Adrenal gland (tissue), 12 donors: ENCODE measurements around the gene MBP. TPM values are rescaled to one million over a fixed set of nuclear protein-coding genes. Genes with fewer than 3 reads are reported as not detected.

Source experiments
- DNase-seq, 7 donors: peaks; one replicate each; pipeline ENCODE4 v3.0.0-alpha.2; 2019 to 2020
- H3K27ac ChIP-seq, 5 donors: fragments of 200-600 bp; sonication (generic) in 4 of 5; 1 replicate in 3 of 5; 2 replicates in 2 of 5; pipeline versions ENCODE4 v1.5.1 to v1.8.0; 2016 to 2020; ENCODE audit warnings: mild to moderate bottlenecking in 1 of 5
- H3K27me3 ChIP-seq: fragments of 200-600 bp; 2 replicates; pipeline ENCODE4 v1.8.0; 2021
- H3K36me3 ChIP-seq, 2 donors: fragments of 200-600 bp; replicated peaks in 1 of 2; 1 replicate in 1 of 2; 2 replicates in 1 of 2; pipeline versions ENCODE4 v1.5.1 to v1.8.0; 2018 to 2022
- H3K4me1 ChIP-seq, 2 donors: fragments of 200-600 bp; replicated peaks in 1 of 2; 1 replicate in 1 of 2; 2 replicates in 1 of 2; pipeline versions ENCODE4 v1.5.1 to v1.8.0; 2018 to 2021
- H3K4me3 ChIP-seq, 4 donors: fragments of 200-600 bp; sonication (generic) in 3 of 4; one replicate each; pipeline ENCODE4 v1.5.1; 2016 to 2018
- H3K9me3 ChIP-seq, 3 donors: fragments of 200-600 bp; sonication (generic) in 1 of 3; replicated peaks in 1 of 3; 1 replicate in 2 of 3; 2 replicates in 1 of 3; pipeline versions ENCODE4 v1.5.1 to v1.8.0; 2016 to 2021
- POLR2A ChIP-seq, 2 donors: fragments of 450-650 bp; IDR thresholded peaks; one replicate each; pipeline ENCODE4 v1.6.1; 2017; ENCODE audit warnings: antibody characterized with exemption in 2 of 2, mild to moderate bottlenecking in 2 of 2, moderate library complexity in 1 of 2
- WGBS, 4 donors: extraction: QIAGEN DNeasy Blood & Tissue Kit in 2 of 4; methylation state at CpG; one replicate each; pipeline versions ENCODE4 v1.1.5 to v1.1.7; 2013 to 2017; 5-methylcytosine and 5-hydroxymethylcytosine counted together
- intact Hi-C, 2 donors: fragments of 100-400 bp; cut with DNase I; formaldehyde crosslinking; loops; one replicate each; pipeline versions ENCODE4 v1.14.1 to v1.15.0; 2022 to 2023
- polyA plus RNA-seq, 3 donors: library from polyadenylated mRNA; stranded (reverse); fragments of 200-250 nt in 2 of 3; fragments of 350-450 nt in 1 of 3; fragmentation: Illumina TruSeq in 1 of 3; extraction: RNeasy Lipid Tissue Mini Kit (QIAGEN cat#74804) in 1 of 3; gene quantifications; one replicate each; pipeline ENCODE4 v1.2.3, GENCODE V29; 2013 to 2014
- total RNA-seq, 9 donors: library from RNA; depleted of rRNA in 4 of 9; stranded (reverse); fragments of >200 nt in 4 of 9; fragments of 120-200 nt in 1 of 9; fragmentation: NEBNext Ultra II Directional in 1 of 9; extraction: Animal tissue kit (Norgen Biotek cat#: 25700) in 1 of 9; gene quantifications; one replicate each; pipeline versions ENCODE4 v1.1.0 to v1.2.4, GENCODE V29; 2013 to 2023
- TF ChIP-seq, protein P1 (sequence below), 6 experiments: fragments of 450-650 bp in 4 of 6; fragments of 200-600 bp in 2 of 6; sonication (generic) in 1 of 6; IDR thresholded peaks; 1 replicate in 5 of 6; 2 replicates in 1 of 6; pipeline versions ENCODE4 v1.5.1 to v1.8.0; 2016 to 2021; ENCODE audit warnings: antibody characterized with exemption in 6 of 6, mild to moderate bottlenecking in 2 of 6, moderate library complexity in 1 of 6
- donor health status: healthy with polysubstance abuse.
- donor health status: Bipolar disorder and iron deficiency.
- donor health status: DM: yes; HTN: yes; CAD: no.
- donor health status: DM: no; HTN: no; CAD: no.
- donor health status: DM: no; HTN: no; CAD: no.
- donor health status: DM: yes; HTN: yes; CAD: no.

MBP gene
- total and polyA plus RNA-seq, 12 donors, result 1.8 to 23.7 (median 13.7) TPM

DNA sequence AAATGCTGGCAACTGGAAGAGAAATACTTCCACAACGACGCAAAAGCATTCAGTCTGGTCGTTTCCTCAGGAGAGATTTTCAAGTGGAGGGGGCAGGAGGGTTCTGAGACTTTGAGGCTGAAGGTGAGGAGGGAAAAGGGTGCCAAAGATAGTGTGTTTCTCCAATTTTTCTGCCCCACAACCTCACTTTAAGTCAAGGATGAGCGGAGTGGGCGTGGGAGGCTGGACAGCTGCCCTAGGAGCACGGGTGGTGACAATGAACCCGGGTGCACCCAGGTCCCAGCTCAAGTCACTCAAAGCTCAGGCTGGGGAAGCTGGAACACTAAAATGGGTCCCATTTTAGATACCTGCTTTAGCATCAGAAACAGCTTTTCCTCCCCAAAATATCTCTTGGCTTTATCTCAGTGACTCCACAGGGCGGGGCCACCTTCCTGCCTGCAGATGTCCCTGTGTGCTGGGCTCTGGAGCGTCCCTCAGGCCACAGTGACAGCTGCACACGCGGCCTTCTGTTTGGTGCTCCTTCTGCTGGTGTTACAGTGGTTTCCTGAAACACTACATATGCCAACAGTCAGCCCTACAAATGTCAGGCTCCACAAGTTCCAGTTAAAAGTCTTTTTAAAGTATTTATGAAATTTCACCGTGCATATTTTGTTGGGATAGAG is 1.4 kb upstream of the MBP start:
- no peaks in the 10 kb centered on the region for H3K27me3 ChIP-seq
- H3K4me3 ChIP-seq, result no peak overlapping the region
- no peaks in the 10 kb centered on the region for H3K36me3 ChIP-seq
- intact Hi-C loops, result no loop called here
- WGBS, 4 donors, result 37 to 49% (median 43%) methylated on average over 12 of the region's 12 CpGs
- no peak for TF ChIP-seq POLR2A (IDR thresholded peaks at IDR 0.05)
- TF ChIP-seq, protein P1, sequence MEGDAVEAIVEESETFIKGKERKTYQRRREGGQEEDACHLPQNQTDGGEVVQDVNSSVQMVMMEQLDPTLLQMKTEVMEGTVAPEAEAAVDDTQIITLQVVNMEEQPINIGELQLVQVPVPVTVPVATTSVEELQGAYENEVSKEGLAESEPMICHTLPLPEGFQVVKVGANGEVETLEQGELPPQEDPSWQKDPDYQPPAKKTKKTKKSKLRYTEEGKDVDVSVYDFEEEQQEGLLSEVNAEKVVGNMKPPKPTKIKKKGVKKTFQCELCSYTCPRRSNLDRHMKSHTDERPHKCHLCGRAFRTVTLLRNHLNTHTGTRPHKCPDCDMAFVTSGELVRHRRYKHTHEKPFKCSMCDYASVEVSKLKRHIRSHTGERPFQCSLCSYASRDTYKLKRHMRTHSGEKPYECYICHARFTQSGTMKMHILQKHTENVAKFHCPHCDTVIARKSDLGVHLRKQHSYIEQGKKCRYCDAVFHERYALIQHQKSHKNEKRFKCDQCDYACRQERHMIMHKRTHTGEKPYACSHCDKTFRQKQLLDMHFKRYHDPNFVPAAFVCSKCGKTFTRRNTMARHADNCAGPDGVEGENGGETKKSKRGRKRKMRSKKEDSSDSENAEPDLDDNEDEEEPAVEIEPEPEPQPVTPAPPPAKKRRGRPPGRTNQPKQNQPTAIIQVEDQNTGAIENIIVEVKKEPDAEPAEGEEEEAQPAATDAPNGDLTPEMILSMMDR (IDR thresholded peaks at IDR 0.05), result peak in 2 of 6 experiments; percentile 10 to 37
- H3K4me1 ChIP-seq, result peaks cover 0 to 24% of the 10 kb centered on the region in 2 donors
- H3K9me3 ChIP-seq, result no peaks in the 10 kb centered on the region
- peak overlapping the region in 2 of 5 donors; percentile 88 to 91 for H3K27ac ChIP-seq
- peak in 5 of 7 donors; percentile 36 to 84 (median 59) for DNase-seq

DNA sequence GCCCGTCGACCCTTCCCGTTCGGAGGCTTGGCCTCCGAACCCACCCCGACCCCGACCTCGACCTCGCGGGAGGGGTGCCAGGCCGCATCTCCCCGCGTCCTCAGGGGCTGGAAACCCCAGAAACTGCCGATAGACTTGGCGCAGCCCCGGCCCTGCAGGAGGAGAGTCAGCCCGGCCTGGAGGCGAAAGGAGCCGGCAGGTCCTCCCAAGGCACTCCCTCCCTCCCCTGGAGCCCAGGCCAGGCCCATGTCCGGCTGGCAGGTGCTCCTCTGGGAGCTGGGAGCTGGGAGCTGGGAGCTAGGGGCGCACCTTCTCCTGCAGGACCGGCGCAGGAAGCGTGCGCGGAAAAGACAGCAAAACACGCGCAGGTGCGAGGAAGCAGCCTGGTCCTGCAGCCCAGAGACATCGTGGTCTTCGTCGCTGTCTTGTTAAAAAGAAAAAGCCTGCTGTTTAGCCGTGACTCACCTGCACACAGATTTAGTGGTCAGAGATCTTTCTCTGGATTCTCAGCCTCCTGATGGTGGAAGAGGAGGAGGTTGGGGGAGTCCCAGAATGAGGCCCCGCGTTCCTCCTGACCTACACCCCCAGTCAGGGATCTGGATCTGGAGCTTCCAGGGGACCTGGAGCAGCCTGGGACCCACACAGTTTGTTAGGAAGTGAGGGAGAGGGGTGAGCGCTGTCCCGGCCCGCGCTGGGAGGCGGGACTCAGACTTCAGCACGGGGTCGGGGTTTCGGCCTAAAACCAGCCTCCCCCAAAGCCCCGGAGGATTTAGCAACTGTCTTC is 660 bp upstream of the MBP start:
- DNase-seq, result peak in 1 of 7 donors; percentile 51
- 27 to 47% (median 37%) methylated on average over 26 to 44 of the region's 44 CpGs for WGBS, 4 donors
- H3K9me3 ChIP-seq, result no peaks in the 10 kb centered on the region
- H3K27ac ChIP-seq, result peak overlapping the region in 3 of 5 donors; percentile 74 to 91 (median 88)
- H3K4me3 ChIP-seq, result peak overlapping the region in 2 of 4 donors; percentile 8 to 79
- intact Hi-C loops, result no loop called here
- H3K27me3 ChIP-seq, result no peaks in the 10 kb centered on the region
- peaks cover 0 to 28% of the 10 kb centered on the region in 2 donors for H3K4me1 ChIP-seq
- H3K36me3 ChIP-seq, result no peaks in the 10 kb centered on the region
- no peak for TF ChIP-seq POLR2A (IDR thresholded peaks at IDR 0.05)
- TF ChIP-seq, protein P1 (IDR thresholded peaks at IDR 0.05), result no peak

DNA sequence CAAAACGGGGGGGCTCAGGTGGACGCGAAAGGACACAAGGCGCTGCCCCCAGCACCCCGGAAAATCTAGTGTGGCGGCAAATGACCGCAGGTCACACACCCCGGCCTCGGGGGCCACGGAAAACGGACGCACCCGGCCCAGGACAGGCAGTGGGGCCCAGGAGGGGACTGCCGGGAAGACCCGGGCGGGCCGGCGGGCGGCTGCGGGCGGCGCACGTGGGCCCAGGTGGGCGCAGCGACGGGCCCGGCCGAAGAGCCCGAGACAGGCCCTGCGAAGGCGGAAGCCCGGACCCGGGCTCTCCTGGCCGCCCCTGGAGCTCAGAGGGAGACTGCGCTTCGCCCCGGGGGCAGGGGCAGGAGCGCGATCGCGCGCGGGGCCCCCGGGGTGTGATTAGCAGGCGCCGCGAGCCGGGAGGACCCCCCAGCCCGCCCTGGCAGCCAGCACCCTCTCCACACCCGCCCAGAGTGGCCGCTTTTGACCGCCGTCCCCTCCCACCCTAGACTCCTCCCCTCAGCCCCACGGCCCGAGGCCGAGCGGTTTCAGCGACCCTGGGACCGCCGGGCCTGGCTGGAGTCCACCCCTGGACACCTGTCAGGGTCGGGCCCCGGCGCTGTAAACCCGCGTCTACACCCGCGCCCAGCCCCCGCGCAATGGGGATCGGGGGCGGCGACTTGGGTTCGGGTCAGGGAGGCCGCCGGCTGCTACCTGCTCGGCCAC is 773 bp downstream of the MBP start:
- intact Hi-C loops, result no loop called here
- no peak for TF ChIP-seq POLR2A (IDR thresholded peaks at IDR 0.05)
- Histone ChIP-seq H3K4me1 (peaks cover 0 to 36% of the 10 kb centered on the region in 2 donors), H3K36me3 (no peaks in the 10 kb centered on the region), H3K27ac (peak overlapping the region in 4 of 5 donors; percentile 55 to 91 (median 81)), H3K4me3 (peak overlapping the region in 3 of 4 donors; percentile 33 to 79 (median 43)), H3K27me3 (no peaks in the 10 kb centered on the region), H3K9me3 (no peaks in the 10 kb centered on the region)
- WGBS, 4 donors, result 0 to 1% (median 0%) methylated on average over 5 to 76 of the region's 76 CpGs; no CpG with 5 or more reads in 1 of the 4 donors
- peak in 6 of 7 donors; percentile 35 to 56 (median 48) for DNase-seq

DNA sequence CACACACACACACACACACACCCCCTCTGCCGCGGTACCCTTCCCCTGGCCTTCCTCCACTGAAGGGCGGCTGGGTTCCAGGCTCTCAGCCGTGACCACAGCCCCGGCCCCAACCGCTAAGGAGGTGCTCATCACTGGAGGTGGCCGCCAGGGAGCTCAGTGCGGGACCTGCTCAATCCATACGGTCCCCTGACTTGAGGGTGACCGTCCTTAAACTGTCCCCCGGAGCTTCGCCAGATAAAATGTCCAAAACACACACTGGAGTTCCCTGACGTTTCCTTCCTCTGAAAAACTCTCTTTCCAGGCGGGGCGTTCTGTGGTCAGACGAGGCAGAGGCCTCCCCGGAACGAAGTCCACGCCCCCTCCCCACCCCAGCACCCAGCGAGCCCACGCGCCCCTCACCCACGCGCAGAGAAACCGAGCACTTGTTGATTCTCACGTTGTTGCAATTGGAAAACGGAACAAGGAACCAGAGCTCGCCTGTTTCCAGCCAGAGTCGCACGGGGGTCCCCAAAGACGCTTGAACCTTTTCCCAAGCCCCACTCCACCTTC is 1.4 kb downstream of the MBP start:
- intact Hi-C loops, result no loop called here
- peak in 6 of 7 donors; percentile 42 to 64 (median 55) for DNase-seq
- Histone ChIP-seq H3K9me3 (no peaks in the 10 kb centered on the region), H3K36me3 (no peaks in the 10 kb centered on the region), H3K4me1 (peaks cover 0 to 36% of the 10 kb centered on the region in 2 donors), H3K27me3 (no peaks in the 10 kb centered on the region), H3K4me3 (peak overlapping the region in 2 of 4 donors; percentile 43 to 79), H3K27ac (peak overlapping the region in 4 of 5 donors; percentile 55 to 91 (median 81))
- WGBS, 4 donors, result 3 to 7% (median 7%) methylated on average over 15 to 31 of the region's 31 CpGs
- TF ChIP-seq POLR2A (IDR thresholded peaks at IDR 0.05), result no peak
- TF ChIP-seq, protein P1 (IDR thresholded peaks at IDR 0.05), result no peak
